G401 (cell line): ENCODE measurements around the gene CBLB. TPM values are rescaled to one million over a fixed set of nuclear protein-coding genes. Genes with fewer than 3 reads are reported as not detected.

Experiments
- DNase-seq: peaks from one replicate; pipeline ENCODE4 v3.0.0-alpha.2; 2015; ENCODE audit warnings: low spot score
- in situ Hi-C: cut with HindIII; loops from 2 replicates; pipeline ENCODE4 v1.10.0; 2016; ENCODE audit warnings: low sequenced_read_pairs, mixed read lengths
- total RNA-seq: library from RNA; depleted of rRNA; stranded (reverse); fragments of >200 nt; shearing (Covaris generic); gene quantifications from 2 replicates; pipeline ENCODE4 v1.2.3, GENCODE V29; 2014

CBLB gene
- total RNA-seq, 1 experiment from 2014 or later: 8.5 TPM

GRCh38 chr3:105877336-105877910 is 8.6 kb upstream of the CBLB start:
- DNase-seq: no peak
- in situ Hi-C loops: no loop called here

DNA sequence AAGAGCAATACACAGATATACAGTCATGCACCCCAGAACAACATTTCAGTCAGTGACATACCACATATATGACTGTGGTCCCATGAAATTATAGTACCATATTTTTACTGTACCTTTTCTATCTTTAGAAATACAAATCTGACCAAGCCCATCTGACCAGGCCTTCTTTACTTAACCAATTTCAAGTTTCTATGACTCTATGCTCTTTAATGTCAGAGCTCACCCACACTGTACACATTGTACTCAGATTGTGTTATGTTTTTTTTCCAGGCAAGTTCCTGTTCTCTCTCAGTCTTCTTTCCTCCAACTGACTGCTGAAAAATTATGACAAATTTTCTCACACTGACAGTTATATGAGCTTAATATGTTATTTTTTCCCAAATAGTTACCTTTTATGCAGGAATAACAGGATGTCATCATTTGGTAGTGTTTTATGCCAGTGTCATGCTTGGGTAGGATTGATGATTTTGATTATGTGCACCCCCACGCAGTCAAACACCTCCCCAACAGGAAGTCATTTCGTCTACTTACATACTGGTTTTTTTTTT is 8.0 kb upstream of the CBLB start:
- in situ Hi-C loops: no loop called here
- DNase-seq: no peak

GRCh38 chr3:105869861-105870755 is 1.3 kb upstream of the CBLB start:
- no peak for DNase-seq
- in situ Hi-C loops: no loop called here

DNA sequence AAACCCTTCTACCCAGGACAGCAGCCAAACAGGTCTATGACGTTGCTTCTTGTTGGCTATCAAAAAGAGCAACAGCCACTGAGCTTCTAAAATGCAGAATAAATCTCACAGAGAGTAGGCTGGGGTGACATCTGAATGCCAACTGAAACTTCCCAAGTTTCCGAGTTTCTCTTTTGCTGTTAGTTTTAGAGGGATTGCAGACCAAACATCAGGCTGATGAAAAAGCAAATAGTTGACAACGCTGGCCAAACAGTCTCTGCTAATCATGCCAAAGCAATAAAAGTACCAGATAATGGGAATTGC is 670 bp upstream of the CBLB start:
- in situ Hi-C loops: no loop called here
- DNase-seq: no peak

DNA sequence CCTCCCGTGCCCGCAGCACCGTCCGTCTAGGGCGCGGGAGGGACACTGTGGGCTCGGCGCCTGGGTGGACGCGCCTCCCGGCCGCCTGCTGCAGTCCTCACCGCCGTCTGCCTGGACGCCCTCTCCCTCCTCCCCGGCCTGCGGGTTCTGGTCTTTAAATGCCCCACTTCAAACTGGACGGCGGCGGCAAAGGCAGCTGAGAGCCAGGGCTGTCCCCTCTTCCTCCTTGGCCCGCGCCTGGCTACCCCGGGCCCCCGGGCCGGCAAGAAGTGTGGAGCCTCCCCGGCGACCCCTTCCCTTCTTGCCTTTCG is 426 bp downstream of the CBLB start:
- DNase-seq: no peak
- in situ Hi-C loops: no loop called here

GRCh38 chr3:105867712-105868430 is 941 bp downstream of the CBLB start:
- in situ Hi-C loops: no loop called here
- peak; percentile 65 for DNase-seq

- in situ Hi-C loops: no loop called here
- DNase-seq: peak; percentile 58
These were observed 1.9 kb downstream of the CBLB start for GRCh38 chr3:105866656-105867653.

DNA sequence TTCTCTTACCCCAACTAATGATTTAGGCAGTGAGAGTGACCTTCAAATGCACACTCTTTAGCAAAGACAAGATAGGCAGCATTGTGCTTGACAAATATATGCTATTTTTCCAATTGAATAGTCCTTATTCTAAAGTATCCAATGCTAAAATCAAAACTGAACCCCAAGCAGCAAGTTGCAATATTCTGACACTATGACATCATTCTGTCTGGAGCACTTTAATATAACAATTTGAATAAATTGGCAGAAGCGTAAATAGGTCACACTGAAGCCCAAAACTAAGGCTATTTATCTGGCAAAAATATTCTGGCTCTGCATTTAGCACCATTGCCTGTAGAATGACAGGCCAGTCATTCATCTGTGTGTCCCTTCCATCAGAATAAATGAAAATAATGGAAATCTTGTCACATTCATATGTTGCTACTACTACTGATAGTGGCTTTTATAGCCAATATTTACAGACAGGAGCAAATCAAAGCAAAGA is 2.9 kb downstream of the CBLB start:
- in situ Hi-C loops: no loop called here
- peak; percentile 78 for DNase-seq

- in situ Hi-C loops: no loop called here
- no peak for DNase-seq
These were observed 3.7 kb downstream of the CBLB start for GRCh38 chr3:105865016-105865623.

DNA sequence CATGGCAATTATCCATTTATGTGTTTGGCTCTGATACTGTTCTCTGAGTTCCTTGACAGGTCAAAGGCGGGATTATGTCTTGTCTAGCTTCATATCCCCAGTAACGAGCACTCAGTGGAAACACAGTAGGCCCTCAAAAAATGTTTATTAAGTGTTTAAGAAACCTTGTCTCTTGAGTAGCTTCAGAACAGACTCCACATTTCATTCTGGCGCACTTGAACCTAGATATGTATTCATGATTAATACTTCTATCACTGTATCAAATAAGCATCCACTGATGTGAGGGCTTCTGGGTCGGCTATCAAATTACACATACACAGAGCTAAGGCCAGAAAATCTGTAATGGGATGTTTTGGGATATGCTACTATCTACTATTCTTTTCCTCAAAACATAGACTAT is 4.6 kb downstream of the CBLB start:
- in situ Hi-C loops: no loop called here
- DNase-seq: no peak

DNA sequence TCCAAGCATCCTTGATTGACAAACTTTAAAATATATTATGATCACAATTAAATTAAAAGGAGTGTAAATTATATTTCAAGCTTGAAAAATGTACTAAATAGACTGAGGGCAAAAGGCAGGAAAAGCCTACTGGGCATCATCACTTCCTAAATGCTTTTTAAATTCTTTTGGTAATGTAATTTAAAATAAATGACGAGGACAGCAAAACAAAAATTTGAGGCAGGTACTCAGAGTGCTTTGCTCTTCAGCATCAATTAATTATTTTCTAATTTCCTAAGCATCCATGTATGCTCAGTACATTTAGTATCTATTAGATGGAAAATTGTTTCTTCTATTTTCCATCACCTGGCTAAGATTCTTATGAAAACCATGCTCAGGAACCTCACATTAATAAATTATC is 5.2 kb downstream of the CBLB start:
- no peak for DNase-seq
- in situ Hi-C loops: no loop called here

DNA sequence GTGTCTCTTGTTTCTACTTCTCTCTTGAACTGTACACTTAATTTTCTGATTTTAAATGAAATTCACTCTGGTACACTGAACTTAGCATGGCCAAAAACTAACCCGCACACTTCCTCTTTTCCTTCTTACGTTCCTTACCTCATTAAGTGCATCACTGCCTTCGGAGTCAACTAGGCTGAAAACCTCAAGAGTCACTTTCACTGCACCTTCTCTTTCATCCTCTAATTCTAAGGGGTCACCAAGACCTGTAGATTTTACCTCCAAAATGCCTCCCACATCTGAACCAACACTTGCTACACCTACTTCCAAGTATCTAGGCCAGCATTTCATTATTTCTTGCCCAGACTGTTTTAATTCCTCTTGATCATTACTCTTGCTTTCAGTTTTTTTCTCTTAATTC is 6.6 kb downstream of the CBLB start:
- no peak for DNase-seq
- in situ Hi-C loops: no loop called here

GRCh38 chr3:105860641-105861040 is 8.2 kb downstream of the CBLB start:
- in situ Hi-C loops: no loop called here
- no peak for DNase-seq

DNA sequence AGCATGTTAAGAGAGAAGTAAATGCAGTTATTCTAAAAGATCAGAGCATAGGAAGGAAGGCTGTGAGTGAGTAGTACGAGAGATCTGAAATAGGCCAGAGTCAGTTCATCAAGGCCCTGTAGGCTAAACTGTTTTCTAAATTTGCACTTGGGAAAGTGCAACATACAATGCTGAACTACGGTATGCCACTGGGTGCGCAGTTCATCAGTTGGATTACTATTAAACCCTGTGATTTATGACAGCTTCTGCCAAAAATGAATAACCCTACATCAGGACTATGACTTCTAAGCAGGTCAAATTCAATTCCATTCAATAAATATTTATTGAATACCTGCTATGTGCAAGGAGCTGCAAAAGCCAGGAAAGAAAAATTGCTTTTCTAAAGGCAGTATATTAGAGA is 10.8 kb downstream of the CBLB start:
- in situ Hi-C loops: no loop called here
- DNase-seq: no peak

GRCh38 chr3:105857601-105858000 is 11.2 kb downstream of the CBLB start:
- no peak for DNase-seq

GRCh38 chr3:105856605-105857004 is 12.2 kb downstream of the CBLB start:
- in situ Hi-C loops: no loop called here
- no peak for DNase-seq

More at GRCh38 chr3:105857601-105858000, 11.2 kb downstream of the CBLB start:
- in situ Hi-C loops: no loop called here

- in situ Hi-C loops: no loop called here
- DNase-seq: no peak
These were observed 14.9 kb downstream of the CBLB start for GRCh38 chr3:105853801-105854432.

DNA sequence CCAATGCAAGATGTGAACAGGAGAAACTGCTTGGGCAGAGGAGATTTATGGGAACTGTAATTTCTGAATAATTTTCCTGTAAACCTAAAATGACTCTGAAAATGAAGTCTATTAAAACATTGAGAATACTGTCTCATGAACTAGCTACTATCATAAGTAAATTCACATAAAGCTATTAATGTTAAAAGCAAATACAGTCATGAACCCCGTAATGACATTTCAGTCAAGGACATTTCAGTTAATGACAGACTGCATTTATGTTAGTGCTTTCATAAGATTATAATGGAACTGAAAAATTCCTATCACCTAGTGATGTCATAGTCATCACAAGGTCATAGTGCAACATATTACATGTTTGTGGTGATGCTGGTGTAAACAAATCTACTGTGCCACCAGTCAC is 17.2 kb downstream of the CBLB start:
- DNase-seq: no peak
- in situ Hi-C loops: no loop called here
